ENCODE results near the gene PCDHGB4. TPM values are rescaled to one million over a fixed set of nuclear protein-coding genes. Genes with fewer than 3 reads are reported as not detected.
"Not testable (repeated sequence)": the region's sequence is repeated elsewhere in the genome, so short reads cannot be mapped to it uniquely, and the experiment has no call there.

The PCDHGB4 gene
- total and polyA plus RNA-seq, 10 of the 15 experiments (the other 5 are each of a cell fraction or from before 2014, with no cell fraction given) = 0.02 to 0.20 (median 0.04) TPM; not detected in 4

DNA sequence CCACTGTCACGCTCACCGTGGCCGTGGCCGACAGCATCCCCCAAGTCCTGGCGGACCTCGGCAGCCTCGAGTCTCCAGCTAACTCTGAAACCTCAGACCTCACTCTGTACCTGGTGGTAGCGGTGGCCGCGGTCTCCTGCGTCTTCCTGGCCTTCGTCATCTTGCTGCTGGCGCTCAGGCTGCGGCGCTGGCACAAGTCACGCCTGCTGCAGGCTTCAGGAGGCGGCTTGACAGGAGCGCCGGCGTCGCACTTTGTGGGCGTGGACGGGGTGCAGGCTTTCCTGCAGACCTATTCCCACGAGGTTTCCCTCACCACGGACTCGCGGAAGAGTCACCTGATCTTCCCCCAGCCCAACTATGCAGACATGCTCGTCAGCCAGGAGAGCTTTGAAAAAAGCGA, 45.2 kb downstream of the PCDHGB4 start:
- H2AFZ ChIP-seq (ENCODE audit: control insufficient read depth, low read depth, low read length); RAD21 ChIA-PET (ENCODE audit: unreplicated experiment); SMC1A ChIA-PET (ENCODE audit: uncharacterized antibody, unreplicated experiment); DNase-seq (ENCODE audit: low read depth, low spot score); intact Hi-C loops (cut with micrococcal nuclease; ENCODE audit: unreplicated experiment); CTCF ChIA-PET; POLR2A ChIA-PET; H3K27ac ChIP-seq (ENCODE audit: control insufficient read depth, insufficient read depth); ATAC-seq; H3K9ac ChIP-seq (ENCODE audit: control insufficient read depth, insufficient read depth, low read length); H3K79me2 ChIP-seq (ENCODE audit: control insufficient read depth, insufficient read depth, low read length); FAIRE-seq; H4K20me1 ChIP-seq (ENCODE audit: control insufficient read depth, insufficient read depth); H3K4me1 ChIP-seq (ENCODE audit: control insufficient read depth, insufficient read depth, low read length); H3K4me2 ChIP-seq (ENCODE audit: control insufficient read depth, insufficient read depth); in situ Hi-C loops (cut with MboI); H3K36me3 ChIP-seq (ENCODE audit: control insufficient read depth in 2 of 2, insufficient read depth in 2 of 2, low read length in 1 of 2); H3K4me3 ChIP-seq; H3K27me3 ChIP-seq (replicated peaks in 1 of 2; ENCODE audit: control insufficient read depth in 2 of 2, insufficient read depth in 2 of 2, low read length in 1 of 2); BruUV-seq (replicated peaks): not testable (repeated sequence)
- 80% methylated on average over 22 of the region's 29 CpGs for WGBS (ENCODE audit: insufficient coverage, insufficient replicate concordance, low lambda C conversion rate, missing lambda C conversion rate)
- H3K9me3 ChIP-seq (replicated peaks; ENCODE audit: control insufficient read depth, insufficient read depth, low read length) = peaks cover 13% of the 10 kb centered on the region; the same call in 2 of the 3 replicates

DNA sequence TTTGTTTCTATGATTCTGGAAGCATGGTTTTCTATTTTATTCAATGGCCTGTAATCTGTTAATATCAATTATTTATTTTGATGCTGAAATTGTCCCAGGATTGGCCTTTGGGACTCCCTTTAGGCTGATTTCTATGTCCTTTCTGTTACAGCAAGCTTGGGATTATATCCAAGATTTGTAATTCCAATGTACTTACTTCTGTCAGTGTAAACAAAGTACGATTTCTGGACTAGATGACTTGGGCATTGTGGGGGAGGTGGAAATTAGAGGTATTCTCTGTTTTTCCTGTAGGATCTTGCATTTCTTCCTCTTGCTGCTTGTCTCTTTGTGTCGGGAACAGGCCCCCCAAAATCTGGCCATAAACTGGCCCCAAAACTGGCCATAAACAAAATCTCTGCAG, 46.5 kb downstream of the PCDHGB4 start:
- ChIA-PET SMC1A (ENCODE audit: uncharacterized antibody, unreplicated experiment) (no interaction called here), RAD21 (ENCODE audit: unreplicated experiment) (no interaction called here), CTCF (interaction anchor here (1.2 kb wide), 1 partner anchor 90 kb away, joined by 3 read pairs; no protein-coding TSS in a partner anchor), POLR2A (no interaction called here)
- WGBS (ENCODE audit: insufficient coverage, insufficient replicate concordance, low lambda C conversion rate, missing lambda C conversion rate) = 89% methylated on average over 2 of the region's 2 CpGs
- no peak overlapping the region for H3K9ac ChIP-seq (ENCODE audit: control insufficient read depth, insufficient read depth, low read length)
- peaks cover 13% of the 10 kb centered on the region; the same call in 2 of the 3 replicates for H3K9me3 ChIP-seq (replicated peaks; ENCODE audit: control insufficient read depth, insufficient read depth, low read length)
- no peak overlapping the region for H3K4me3 ChIP-seq
- no peak for TF ChIP-seq LARP7 (IDR thresholded peaks at IDR 0.05)
- no peak for TF ChIP-seq ZNF24 (IDR thresholded peaks at IDR 0.05)
- TF ChIP-seq RBBP5 (conservative IDR thresholded peaks at IDR 0.05) = no peak
- TF ChIP-seq RUNX3 (IDR thresholded peaks at IDR 0.05; ENCODE audit: low read length) = no peak
- TF ChIP-seq, protein P1, sequence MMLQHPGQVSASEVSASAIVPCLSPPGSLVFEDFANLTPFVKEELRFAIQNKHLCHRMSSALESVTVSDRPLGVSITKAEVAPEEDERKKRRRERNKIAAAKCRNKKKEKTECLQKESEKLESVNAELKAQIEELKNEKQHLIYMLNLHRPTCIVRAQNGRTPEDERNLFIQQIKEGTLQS (IDR thresholded peaks at IDR 0.05; ENCODE audit: borderline replicate concordance, extremely low read depth, low read depth, low read length) = no peak
- TF ChIP-seq RFX5 (IDR thresholded peaks at IDR 0.05; ENCODE audit: low read depth, low read length) = no peak
- no peak for TF ChIP-seq ZNF207 (IDR thresholded peaks at IDR 0.05; ENCODE audit: borderline replicate concordance)
- TF ChIP-seq CBX5 (IDR thresholded peaks at IDR 0.05; ENCODE audit: low read depth) = no peak
- no peak overlapping the region for H2AFZ ChIP-seq (ENCODE audit: control insufficient read depth, low read depth, low read length)
- no peak for DNase-seq (ENCODE audit: low read depth, low spot score)
- in situ Hi-C loops (cut with MboI) = no loop called here
- no peaks in the 10 kb centered on the region for H3K36me3 ChIP-seq (ENCODE audit: control insufficient read depth in 2 of 2, insufficient read depth in 2 of 2, low read length in 1 of 2)
- ATAC-seq = no peak
- no peaks in the 10 kb centered on the region for H3K79me2 ChIP-seq (ENCODE audit: control insufficient read depth, insufficient read depth, low read length)
- no TSS peak for BruUV-seq (replicated peaks)
- intact Hi-C loops (cut with micrococcal nuclease; ENCODE audit: unreplicated experiment) = no loop called here
- no peak overlapping the region for H3K4me2 ChIP-seq (ENCODE audit: control insufficient read depth, insufficient read depth)
- no peak overlapping the region for H3K27ac ChIP-seq (ENCODE audit: control insufficient read depth, insufficient read depth)
- no peaks in the 10 kb centered on the region for H4K20me1 ChIP-seq (ENCODE audit: control insufficient read depth, insufficient read depth)
- no peaks in the 10 kb centered on the region; the same call in 1 of the 2 replicates for H3K4me1 ChIP-seq (ENCODE audit: control insufficient read depth, insufficient read depth, low read length)
- no peaks in the 10 kb centered on the region for H3K27me3 ChIP-seq (replicated peaks in 1 of 2; ENCODE audit: control insufficient read depth in 2 of 2, insufficient read depth in 2 of 2, low read length in 1 of 2)
- FAIRE-seq = no peak

Data from GM12878 (cell line).